IMR-90 (cell line): ENCODE measurements around the gene PEAK3. TPM values are rescaled to one million over a fixed set of nuclear protein-coding genes. Genes with fewer than 3 reads are reported as not detected.

ENCODE experiments used
- ATAC-seq: fragments of 200-7000 bp; cut with Tn5 transposase; 2 replicates; pipeline ENCODE4 v1.9.1; 2020; ENCODE audit warnings: low read depth, mild to moderate bottlenecking, moderate library complexity
- BruUV-seq: library from RNA; stranded (reverse); fragments of 400-500 nt; replicated peaks from 2 replicates; lab custom pipeline; 2021; lab: Mats Ljungman, UMichigan
- CTCF ChIA-PET: fragments of 300-600 bp; formaldehyde crosslinking; extraction: SDS; loops from one replicate; lab custom pipeline; 2021; ENCODE audit warnings: antibody characterized with exemption; lab: Yijun Ruan, JAX
- POLR2A ChIA-PET: fragments of 300-600 bp; sonication (Branson Sonifier 250); formaldehyde crosslinking; loops from one replicate; lab custom pipeline; 2022; ENCODE audit warnings: antibody characterized with exemption; ENCODE audit not compliant: unreplicated experiment; lab: Charles Lee
- DNase-seq: peaks from one replicate; pipeline ENCODE4 v3.0.0; 2013
- H2AFZ ChIP-seq: replicated peaks from 2 replicates; pipeline ENCODE3; 2013; ENCODE audit warnings: low read length, mild to moderate bottlenecking; ENCODE audit not compliant: poor library complexity
- H2AK5ac ChIP-seq: 2 replicates; pipeline ENCODE4 v1.6.1; 2013; ENCODE audit warnings: low read depth, low read length, inconsistent platforms
- H2AK9ac ChIP-seq: replicated peaks from 2 replicates; pipeline ENCODE3; 2013; ENCODE audit warnings: mild to moderate bottlenecking, low read depth, low read length, moderate library complexity; ENCODE audit not compliant: poor library complexity
- H2BK120ac ChIP-seq: 2 replicates; pipeline ENCODE4 v1.6.1; 2013; ENCODE audit warnings: low read depth, low read length, inconsistent platforms
- H2BK15ac ChIP-seq: 3 replicates; pipeline ENCODE4 v1.6.1; 2013; ENCODE audit warnings: low read depth, low read length, inconsistent platforms
- H2BK20ac ChIP-seq: 2 replicates; pipeline ENCODE4 v1.6.1; 2013; ENCODE audit warnings: low read depth, mild to moderate bottlenecking, inconsistent platforms, low read length, moderate library complexity
- H2BK5ac ChIP-seq: 2 replicates; pipeline ENCODE4 v1.6.1; 2013; ENCODE audit warnings: mild to moderate bottlenecking, low read depth, low read length, inconsistent platforms; ENCODE audit not compliant: poor library complexity, severe bottlenecking
- H3K14ac ChIP-seq: replicated peaks from 2 replicates; pipeline ENCODE4 v1.6.1; 2013; ENCODE audit warnings: low read depth, low read length, inconsistent platforms
- H3K18ac ChIP-seq: 2 replicates; pipeline ENCODE4 v1.6.1; 2013; ENCODE audit warnings: low read depth, low read length, control low read depth
- H3K23ac ChIP-seq: 2 replicates; pipeline ENCODE4 v1.6.1; 2013; ENCODE audit warnings: low read depth, low read length, inconsistent platforms
- H3K27ac ChIP-seq: 2 replicates; pipeline ENCODE4 v1.5.1; 2013; ENCODE audit warnings: mild to moderate bottlenecking, control low read depth, low read length; ENCODE audit not compliant: insufficient read depth
- H3K27me3 ChIP-seq: 2 replicates; pipeline ENCODE4 v1.6.1; 2013; ENCODE audit warnings: low read length; ENCODE audit not compliant: control insufficient read depth, insufficient read depth
- H3K36me3 ChIP-seq: 2 replicates; pipeline ENCODE4 v1.6.1; 2013; ENCODE audit warnings: low read length, mixed read lengths; ENCODE audit not compliant: control insufficient read depth, insufficient read depth
- H3K4ac ChIP-seq: 2 replicates; pipeline ENCODE4 v1.6.1; 2013; ENCODE audit warnings: low read depth, low read length, inconsistent platforms
- H3K4me1 ChIP-seq: 2 replicates; pipeline ENCODE4 v1.6.1; 2013; ENCODE audit warnings: low read length, mixed read lengths; ENCODE audit not compliant: control insufficient read depth, insufficient read depth
- H3K4me2 ChIP-seq: 2 replicates; pipeline ENCODE4 v1.6.1; 2013; ENCODE audit warnings: low read depth, mild to moderate bottlenecking, control low read depth, low read length, moderate library complexity
- H3K4me3 ChIP-seq: 2 replicates; pipeline ENCODE4 v1.5.1; 2013; ENCODE audit warnings: low read depth, mild to moderate bottlenecking, control low read depth, low read length, moderate library complexity; ENCODE audit not compliant: insufficient read depth
- H3K56ac ChIP-seq: 2 replicates; pipeline ENCODE4 v1.6.1; 2013; ENCODE audit warnings: low read length, inconsistent platforms; ENCODE audit not compliant: insufficient read depth; ENCODE audit errors: extremely low read depth
- H3K79me1 ChIP-seq, 2 experiments: 2 replicates each; pipeline ENCODE4 v1.6.1; 2013; ENCODE audit warnings: low read length in 2 of 2, inconsistent platforms in 1 of 2, low read depth in 1 of 2
- H3K9ac ChIP-seq: 2 replicates; pipeline ENCODE4 v1.6.1; 2013; ENCODE audit warnings: low read depth, low read length, control low read depth
- H3K9me1 ChIP-seq: 2 replicates; pipeline ENCODE4 v1.6.1; 2013; ENCODE audit warnings: low read length, inconsistent platforms; ENCODE audit not compliant: insufficient read depth
- H3K9me3 ChIP-seq: 2 replicates; pipeline ENCODE4 v1.6.1; 2013; ENCODE audit warnings: low read length; ENCODE audit not compliant: control insufficient read depth, insufficient read depth
- H4K20me1 ChIP-seq: 2 replicates; pipeline ENCODE4 v1.6.1; 2013; ENCODE audit warnings: low read length, inconsistent platforms; ENCODE audit not compliant: insufficient read depth
- H4K5ac ChIP-seq: 2 replicates; pipeline ENCODE4 v1.6.1; 2013; ENCODE audit warnings: mild to moderate bottlenecking, low read depth, low read length, control low read depth
- H4K8ac ChIP-seq, 2 experiments: 2 replicates each; pipeline ENCODE4 v1.6.1; 2013; ENCODE audit warnings: low read depth in 2 of 2, low read length in 2 of 2, control low read depth in 1 of 2, inconsistent platforms in 1 of 2
- H4K91ac ChIP-seq: 2 replicates; pipeline ENCODE4 v1.6.1; 2013; ENCODE audit warnings: low read depth, low read length, inconsistent platforms; ENCODE audit not compliant: insufficient read depth
- BHLHE40 ChIP-seq: fragments of 150-350 bp; IDR thresholded peaks from 2 replicates; pipeline ENCODE4 v1.6.1; 2016; ENCODE audit warnings: mild to moderate bottlenecking, low read depth, low read length
- CEBPB ChIP-seq: IDR thresholded peaks from 2 replicates; pipeline ENCODE4 v1.6.1; 2012; ENCODE audit warnings: low read depth, low read length, improper control_type of control experiment
- CHD1 ChIP-seq: IDR thresholded peaks from 2 replicates; pipeline ENCODE4 v1.6.1; 2012; ENCODE audit warnings: low read depth, low read length, improper control_type of control experiment
- FOS ChIP-seq: fragments of 150-350 bp; IDR thresholded peaks from 2 replicates; pipeline ENCODE4 v1.6.1; 2016; ENCODE audit warnings: low read depth, low read length
- MAFK ChIP-seq: IDR thresholded peaks from 2 replicates; pipeline ENCODE4 v1.6.1; 2012; ENCODE audit warnings: low read depth, low read length, improper control_type of control experiment
- MAZ ChIP-seq: IDR thresholded peaks from 2 replicates; pipeline ENCODE4 v1.6.1; 2012; ENCODE audit warnings: low read depth, mild to moderate bottlenecking, low read length, improper control_type of control experiment, moderate library complexity, borderline replicate concordance
- MXI1 ChIP-seq: IDR thresholded peaks from 2 replicates; pipeline ENCODE4 v1.6.1; 2012; ENCODE audit warnings: low read depth, mild to moderate bottlenecking, low read length, moderate library complexity, borderline replicate concordance
- NFE2L2 ChIP-seq: fragments of 150-350 bp; IDR thresholded peaks from 2 replicates; pipeline ENCODE4 v1.6.1; 2016; ENCODE audit warnings: low read depth, mild to moderate bottlenecking, low read length
- POLR2A ChIP-seq: IDR thresholded peaks from 2 replicates; pipeline ENCODE4 v1.6.1; 2012; ENCODE audit warnings: mild to moderate bottlenecking, low read depth, low read length
- RAD21 ChIP-seq: IDR thresholded peaks from 2 replicates; pipeline ENCODE4 v1.6.1; 2012; ENCODE audit warnings: low read length, improper control_type of control experiment
- RCOR1 ChIP-seq: IDR thresholded peaks from 2 replicates; pipeline ENCODE4 v1.6.1; 2012; ENCODE audit warnings: mild to moderate bottlenecking, low read length, improper control_type of control experiment; ENCODE audit not compliant: insufficient replicate concordance
- RFX5 ChIP-seq: IDR thresholded peaks from 2 replicates; pipeline ENCODE4 v1.8.0; 2012; ENCODE audit warnings: low read depth, mild to moderate bottlenecking, low read length, moderate library complexity
- SMC3 ChIP-seq: fragments of 150-350 bp; IDR thresholded peaks from 2 replicates; pipeline ENCODE4 v1.6.1; 2016; ENCODE audit warnings: low read depth, mild to moderate bottlenecking, antibody characterized with exemption, low read length, moderate library complexity
- WGBS, 2 experiments: methylation state at CpG; one replicate each; pipeline versions ENCODE4 v1.1.5 to v1.1.7; 2013; ENCODE audit warnings: missing lambda C conversion rate in 2 of 2; ENCODE audit not compliant: insufficient read length in 1 of 2; ENCODE audit errors: extremely low coverage in 2 of 2; 5-methylcytosine and 5-hydroxymethylcytosine counted together
- dilution Hi-C: fragments of 300-500 bp; cut with HindIII; formaldehyde crosslinking; loops from one replicate; pipeline ENCODE4 v1.14.3; 2018; ENCODE audit warnings: low sequenced_read_pairs; ENCODE audit not compliant: unreplicated experiment
- in situ Hi-C: fragments of 300-500 bp; cut with MboI; formaldehyde crosslinking; loops from 3 replicates; pipeline ENCODE4 v1.14.3; 2019; ENCODE audit warnings: low sequenced_read_pairs, inconsistent platforms, mixed read lengths
- intact Hi-C: fragments of 100-400 bp; cut with micrococcal nuclease; formaldehyde crosslinking; loops from 2 replicates; pipeline ENCODE4 v1.10.0; 2022
- polyA plus RNA-seq, 3 experiments: library from polyadenylated mRNA; depleted of rRNA; stranded (reverse); fragments of >200 nt; gene quantifications; 2 replicates each; pipeline ENCODE4 v1.2.3, GENCODE V29; 2012; ENCODE audit warnings: low replicate concordance in 1 of 3
- total RNA-seq: library from RNA; depleted of rRNA; stranded (reverse); fragments of >200 nt; gene quantifications from 2 replicates; pipeline ENCODE4 v1.2.3, GENCODE V29; 2012
- TF ChIP-seq, protein P1 (sequence below): fragments of 150-350 bp; IDR thresholded peaks from 2 replicates; pipeline ENCODE4 v1.6.1; 2017; ENCODE audit warnings: mild to moderate bottlenecking, antibody characterized with exemption, low read length, low read depth
- TF ChIP-seq, protein P2 (sequence below): conservative IDR thresholded peaks from 2 replicates; pipeline ENCODE4 v1.5.1; 2012; ENCODE audit warnings: mild to moderate bottlenecking, low read depth, low read length, improper control_type of control experiment
- TF ChIP-seq, protein P3 (sequence below): fragments of 150-350 bp; IDR thresholded peaks from 2 replicates; pipeline ENCODE4 v1.6.1; 2016; ENCODE audit warnings: low read depth, mild to moderate bottlenecking, low read length, moderate library complexity, borderline replicate concordance

Gene PEAK3
- total and polyA plus RNA-seq, 2 of the 4 experiments (the other 2 are of a cell fraction) = under 0.01 to 0.09 TPM

DNA sequence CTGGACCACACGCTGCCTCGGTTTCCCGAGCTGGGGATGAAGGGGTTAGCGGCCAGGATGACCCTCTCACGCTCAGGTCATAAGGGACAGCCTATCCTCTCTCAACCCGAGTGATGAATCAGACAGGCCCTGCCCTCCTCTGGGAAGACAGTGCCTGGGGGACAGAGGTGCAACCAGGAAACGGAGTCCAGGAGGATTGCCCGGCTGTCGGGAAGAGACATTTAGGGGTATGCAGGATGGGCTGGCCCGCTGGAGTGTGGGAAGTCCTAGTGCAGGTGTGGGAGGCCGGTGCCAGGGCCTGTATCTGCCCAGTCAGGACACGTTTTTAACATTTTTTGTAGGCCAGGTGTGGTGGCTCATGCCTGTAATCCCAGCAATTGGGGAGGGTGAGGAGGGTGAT, 38.1 kb upstream of the PEAK3 start:
- TF ChIP-seq CHD1 = no peak
- no peak for TF ChIP-seq MAZ
- no peak for TF ChIP-seq BHLHE40
- TF ChIP-seq, protein P1, sequence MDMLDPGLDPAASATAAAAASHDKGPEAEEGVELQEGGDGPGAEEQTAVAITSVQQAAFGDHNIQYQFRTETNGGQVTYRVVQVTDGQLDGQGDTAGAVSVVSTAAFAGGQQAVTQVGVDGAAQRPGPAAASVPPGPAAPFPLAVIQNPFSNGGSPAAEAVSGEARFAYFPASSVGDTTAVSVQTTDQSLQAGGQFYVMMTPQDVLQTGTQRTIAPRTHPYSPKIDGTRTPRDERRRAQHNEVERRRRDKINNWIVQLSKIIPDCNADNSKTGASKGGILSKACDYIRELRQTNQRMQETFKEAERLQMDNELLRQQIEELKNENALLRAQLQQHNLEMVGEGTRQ = no peak
- no peak for TF ChIP-seq MAFK
- TF ChIP-seq RFX5 = no peak
- no peak for TF ChIP-seq NFE2L2
- TF ChIP-seq SMC3 = no peak
- no peak for TF ChIP-seq POLR2A
- no peak for TF ChIP-seq RAD21
- TF ChIP-seq, protein P2, sequence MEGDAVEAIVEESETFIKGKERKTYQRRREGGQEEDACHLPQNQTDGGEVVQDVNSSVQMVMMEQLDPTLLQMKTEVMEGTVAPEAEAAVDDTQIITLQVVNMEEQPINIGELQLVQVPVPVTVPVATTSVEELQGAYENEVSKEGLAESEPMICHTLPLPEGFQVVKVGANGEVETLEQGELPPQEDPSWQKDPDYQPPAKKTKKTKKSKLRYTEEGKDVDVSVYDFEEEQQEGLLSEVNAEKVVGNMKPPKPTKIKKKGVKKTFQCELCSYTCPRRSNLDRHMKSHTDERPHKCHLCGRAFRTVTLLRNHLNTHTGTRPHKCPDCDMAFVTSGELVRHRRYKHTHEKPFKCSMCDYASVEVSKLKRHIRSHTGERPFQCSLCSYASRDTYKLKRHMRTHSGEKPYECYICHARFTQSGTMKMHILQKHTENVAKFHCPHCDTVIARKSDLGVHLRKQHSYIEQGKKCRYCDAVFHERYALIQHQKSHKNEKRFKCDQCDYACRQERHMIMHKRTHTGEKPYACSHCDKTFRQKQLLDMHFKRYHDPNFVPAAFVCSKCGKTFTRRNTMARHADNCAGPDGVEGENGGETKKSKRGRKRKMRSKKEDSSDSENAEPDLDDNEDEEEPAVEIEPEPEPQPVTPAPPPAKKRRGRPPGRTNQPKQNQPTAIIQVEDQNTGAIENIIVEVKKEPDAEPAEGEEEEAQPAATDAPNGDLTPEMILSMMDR = no peak
- no peak for TF ChIP-seq FOS
- no peak for TF ChIP-seq RCOR1
- TF ChIP-seq, protein P3, sequence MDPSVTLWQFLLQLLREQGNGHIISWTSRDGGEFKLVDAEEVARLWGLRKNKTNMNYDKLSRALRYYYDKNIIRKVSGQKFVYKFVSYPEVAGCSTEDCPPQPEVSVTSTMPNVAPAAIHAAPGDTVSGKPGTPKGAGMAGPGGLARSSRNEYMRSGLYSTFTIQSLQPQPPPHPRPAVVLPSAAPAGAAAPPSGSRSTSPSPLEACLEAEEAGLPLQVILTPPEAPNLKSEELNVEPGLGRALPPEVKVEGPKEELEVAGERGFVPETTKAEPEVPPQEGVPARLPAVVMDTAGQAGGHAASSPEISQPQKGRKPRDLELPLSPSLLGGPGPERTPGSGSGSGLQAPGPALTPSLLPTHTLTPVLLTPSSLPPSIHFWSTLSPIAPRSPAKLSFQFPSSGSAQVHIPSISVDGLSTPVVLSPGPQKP = no peak
- TF ChIP-seq MXI1 = no peak
- TF ChIP-seq CEBPB = no peak
- no peak overlapping the region for H2BK15ac ChIP-seq
- no peak overlapping the region for H3K23ac ChIP-seq
- H3K4me3 ChIP-seq = no peak overlapping the region
- H4K20me1 ChIP-seq = peaks cover 3% of the 10 kb centered on the region
- no peak overlapping the region for H2AK5ac ChIP-seq
- H4K91ac ChIP-seq = no peak overlapping the region
- no peak overlapping the region for H2BK20ac ChIP-seq
- H3K36me3 ChIP-seq = peaks cover 28% of the 10 kb centered on the region
- 59% methylated on average over 4 of the region's 12 CpGs; no CpG with 5 or more reads in 1 of the 2 experiments for WGBS, 2 experiments
- H3K79me1 ChIP-seq = peaks cover 5 to 13% of the 10 kb centered on the region in 2 experiments; a peak in 3 of 4 replicates
- ChIA-PET CTCF (no interaction called here), POLR2A (no interaction called here)
- H2BK120ac ChIP-seq = no peak overlapping the region
- H4K5ac ChIP-seq = no peak overlapping the region
- no peak overlapping the region for H3K9ac ChIP-seq
- no TSS peak for BruUV-seq
- no peak overlapping the region for H4K8ac ChIP-seq
- DNase-seq (no peak), ATAC-seq (no peak)
- H2BK5ac ChIP-seq = no peak overlapping the region
- no peak overlapping the region for H2AFZ ChIP-seq
- H3K4ac ChIP-seq = no peak overlapping the region
- intact Hi-C loops (no loop called here), dilution Hi-C loops (no loop called here), in situ Hi-C loops (no loop called here)
- H3K9me1 ChIP-seq = no peaks in the 10 kb centered on the region
- H3K4me1 ChIP-seq = no peaks in the 10 kb centered on the region
- no peak overlapping the region for H3K27ac ChIP-seq
- H2AK9ac ChIP-seq = no peak overlapping the region
- no peaks in the 10 kb centered on the region for H3K27me3 ChIP-seq
- H3K56ac ChIP-seq = no peak overlapping the region
- no peak overlapping the region for H3K14ac ChIP-seq
- no peak overlapping the region for H3K18ac ChIP-seq
- no peaks in the 10 kb centered on the region; the same call in 1 of the 2 replicates for H3K9me3 ChIP-seq
- H3K4me2 ChIP-seq = no peak overlapping the region
